ENCODE data around the gene WDSUB1.
A peak's percentile ranks its signal among the peaks of the same experiment; 100 is the strongest.

WDSUB1 gene

GRCh38 chr2:159285929-159286708 lies at the start of gene WDSUB1:
WDSUB1 (minus strand) TSS chr2:159286703; CDS start chr2:159283069, 3,634 bp downstream.
- peak; percentile 67 for DNase-seq (ENCODE audit: low spot score)

- no peak for DNase-seq (ENCODE audit: low spot score)
Measured at GRCh38 chr2:159326569-159327255, 40.2 kb upstream of the WDSUB1 start.

GRCh38 chr2:159322419-159322818 lies 35.9 kb upstream of the WDSUB1 start:
- DNase-seq (ENCODE audit: low spot score), result no peak

GRCh38 chr2:159317392-159318088 lies 31.0 kb upstream of the WDSUB1 start:
- no peak for DNase-seq (ENCODE audit: low spot score)

GRCh38 chr2:159307942-159308341 lies 21.4 kb upstream of the WDSUB1 start:
- no peak for DNase-seq (ENCODE audit: low spot score)

GRCh38 chr2:159300586-159300985 lies 14.1 kb upstream of the WDSUB1 start:
- DNase-seq (ENCODE audit: low spot score), result no peak

GRCh38 chr2:159298967-159299366 lies 12.5 kb upstream of the WDSUB1 start:
- DNase-seq (ENCODE audit: low spot score), result no peak

GRCh38 chr2:159297042-159297707 lies 10.7 kb upstream of the WDSUB1 start:
- DNase-seq (ENCODE audit: low spot score), result no peak

- no peak for DNase-seq (ENCODE audit: low spot score)
Measured at GRCh38 chr2:159292157-159292556, 5.7 kb upstream of the WDSUB1 start.

GRCh38 chr2:159290289-159290907 lies 3.9 kb upstream of the WDSUB1 start:
- DNase-seq (ENCODE audit: low spot score), result peak; percentile 14

GRCh38 chr2:159287733-159288132 lies 1.2 kb upstream of the WDSUB1 start:
- DNase-seq (ENCODE audit: low spot score), result no peak

- DNase-seq (ENCODE audit: low spot score), result peak; percentile 97
Measured at GRCh38 chr2:159286709-159287441, 372 bp upstream of the WDSUB1 start.

- DNase-seq (ENCODE audit: low spot score), result no peak
Measured at GRCh38 chr2:159285433-159285832, 1.1 kb downstream of the WDSUB1 start.

GRCh38 chr2:159283529-159283928 lies 3.0 kb downstream of the WDSUB1 start:
- no peak for DNase-seq (ENCODE audit: low spot score)

- no peak for DNase-seq (ENCODE audit: low spot score)
Measured at GRCh38 chr2:159281002-159281401, 5.5 kb downstream of the WDSUB1 start.

GRCh38 chr2:159279700-159280099 lies 6.8 kb downstream of the WDSUB1 start:
- DNase-seq (ENCODE audit: low spot score), result no peak

GRCh38 chr2:159275111-159275510 lies 11.4 kb downstream of the WDSUB1 start:
- no peak for DNase-seq (ENCODE audit: low spot score)

- DNase-seq (ENCODE audit: low spot score), result no peak
Measured at GRCh38 chr2:159272156-159272555, 14.3 kb downstream of the WDSUB1 start.

- no peak for DNase-seq (ENCODE audit: low spot score)
Measured at GRCh38 chr2:159270744-159271379, 15.6 kb downstream of the WDSUB1 start.

- DNase-seq (ENCODE audit: low spot score), result no peak
Measured at GRCh38 chr2:159267921-159268320, 18.6 kb downstream of the WDSUB1 start.

- DNase-seq (ENCODE audit: low spot score), result no peak
Measured at GRCh38 chr2:159266554-159266953, 19.9 kb downstream of the WDSUB1 start.
